NCI-H2029 treated with DMSO at 0.1 percent for 48 hours (cell line): Measurements from ENCODE around the gene LCP1.
"Not testable (repeated sequence)": the region's sequence is repeated elsewhere in the genome, so short reads cannot be mapped to it uniquely, and the experiment has no call there.

ENCODE experiments used
- DNase-seq: peaks from one replicate; lab custom pipeline; 2025; lab: John Stamatoyannopoulos, UW

The LCP1 gene

GRCh38 chr13:46181377-46181839 lies 569 bp downstream of the LCP1 start:
- DNase-seq: no peak

- no peak for DNase-seq
Measured at GRCh38 chr13:46179969-46180763, 1.8 kb downstream of the LCP1 start.

GRCh38 chr13:46179491-46179908 lies 2.5 kb downstream of the LCP1 start:
- no peak for DNase-seq

DNA sequence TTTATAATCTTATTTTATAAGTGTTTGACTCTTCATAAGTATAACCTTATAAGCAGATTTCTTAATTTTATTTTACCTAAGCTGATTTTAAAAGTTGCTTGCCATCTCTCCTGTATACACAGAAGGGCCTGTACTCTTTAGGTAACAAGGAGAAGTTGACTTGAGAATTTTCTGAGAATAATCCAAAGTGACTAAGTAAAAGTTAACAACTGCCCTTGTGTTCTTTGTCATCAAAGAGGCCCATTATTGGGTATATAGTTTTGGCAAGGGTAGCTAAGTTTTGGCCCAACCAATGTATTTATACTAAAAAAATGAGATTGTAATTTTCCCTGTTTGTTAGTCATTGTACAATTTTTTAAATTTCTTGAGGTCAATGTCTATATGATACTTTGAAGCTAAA lies 3.2 kb downstream of the LCP1 start:
- no peak for DNase-seq

DNA sequence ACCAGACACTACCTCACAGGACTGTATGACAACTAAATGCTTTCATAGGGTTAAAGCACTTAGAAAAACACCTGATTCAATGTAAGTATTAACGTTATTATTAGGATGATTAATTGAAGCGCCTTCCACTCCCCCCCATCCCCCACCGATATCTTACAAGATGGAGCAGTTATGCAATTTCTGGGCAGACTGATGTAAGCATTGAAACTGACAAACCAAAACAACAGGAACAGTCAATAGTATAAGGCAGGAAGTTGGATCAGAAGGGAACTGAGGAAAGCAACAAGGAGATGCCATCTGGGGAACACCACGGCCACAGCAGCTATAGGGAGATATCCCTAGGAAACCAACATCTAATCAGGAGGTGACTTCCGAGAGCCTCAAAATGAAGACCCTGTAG lies 3.8 kb downstream of the LCP1 start:
- no peak for DNase-seq

GRCh38 chr13:46176756-46177155 lies 5.2 kb downstream of the LCP1 start:
- DNase-seq: no peak

GRCh38 chr13:46173656-46174055 lies 8.3 kb downstream of the LCP1 start:
- DNase-seq: no peak

- DNase-seq: no peak
Measured at GRCh38 chr13:46172531-46172991, 9.4 kb downstream of the LCP1 start.

- no peak for DNase-seq
Measured at GRCh38 chr13:46171739-46172138, 10.2 kb downstream of the LCP1 start.

- no peak for DNase-seq
Measured at GRCh38 chr13:46171217-46171616, 10.8 kb downstream of the LCP1 start.

DNA sequence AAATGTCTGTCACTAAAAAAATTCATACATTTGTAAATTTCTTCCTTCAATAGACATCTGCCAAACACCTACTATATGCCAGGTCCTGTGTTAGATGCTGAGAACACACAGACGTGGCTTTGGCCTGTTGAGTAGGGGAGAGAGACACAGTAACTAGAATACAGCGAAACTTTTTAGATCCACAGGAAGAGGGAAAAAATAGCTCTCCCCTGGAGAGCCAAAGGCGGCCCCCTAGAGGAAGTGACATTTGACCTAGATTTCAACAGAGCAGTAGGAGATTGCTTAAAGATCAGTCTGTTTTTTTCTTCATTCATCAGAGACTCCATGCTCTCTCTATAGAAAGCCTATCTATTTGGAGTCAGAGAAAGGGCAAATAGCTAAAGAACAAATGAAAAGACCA lies 11.3 kb downstream of the LCP1 start:
- DNase-seq: no peak

- no peak for DNase-seq
Measured at GRCh38 chr13:46170268-46170667, 11.7 kb downstream of the LCP1 start.

GRCh38 chr13:46169758-46170157 lies 12.2 kb downstream of the LCP1 start:
- DNase-seq: no peak

DNA sequence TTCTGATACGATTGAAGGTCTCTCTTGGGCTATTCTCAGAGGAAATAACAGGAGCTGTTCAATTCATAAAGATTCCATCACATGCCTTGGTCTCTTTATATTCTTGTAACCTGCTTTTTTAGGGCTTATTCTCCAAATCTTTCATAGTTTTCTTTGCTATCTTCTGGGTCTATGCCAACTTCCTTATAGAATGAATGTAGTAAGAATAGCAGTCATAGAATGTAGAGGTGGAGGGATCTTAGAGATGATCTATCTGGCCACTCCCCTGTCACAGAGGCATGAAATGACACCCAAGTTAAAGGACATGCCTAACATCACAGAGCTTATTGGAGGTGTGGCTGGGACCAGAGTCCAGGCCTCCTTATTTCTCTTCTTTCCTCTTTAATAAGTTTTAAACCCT lies 13.2 kb downstream of the LCP1 start:
- no peak for DNase-seq

DNA sequence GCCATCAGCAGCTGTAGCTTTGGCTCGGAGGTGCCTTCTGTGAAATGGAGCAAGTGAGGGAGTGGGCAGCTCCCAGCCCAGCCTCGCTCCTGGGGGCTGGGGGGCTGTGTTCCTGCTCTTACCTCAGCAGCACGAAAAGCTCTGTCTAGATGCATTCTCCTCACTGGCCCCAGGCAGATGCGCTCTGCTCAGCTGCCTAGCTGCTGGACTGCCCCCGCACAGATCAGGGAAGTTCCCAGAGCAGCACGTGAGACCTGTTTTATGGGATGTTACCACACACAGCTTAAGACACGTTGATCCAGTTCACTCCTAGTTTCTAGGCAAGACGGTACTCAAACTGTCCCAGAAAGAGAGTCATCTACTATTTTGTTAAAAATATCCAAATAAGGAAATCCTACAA lies 13.6 kb downstream of the LCP1 start:
- DNase-seq: no peak

DNA sequence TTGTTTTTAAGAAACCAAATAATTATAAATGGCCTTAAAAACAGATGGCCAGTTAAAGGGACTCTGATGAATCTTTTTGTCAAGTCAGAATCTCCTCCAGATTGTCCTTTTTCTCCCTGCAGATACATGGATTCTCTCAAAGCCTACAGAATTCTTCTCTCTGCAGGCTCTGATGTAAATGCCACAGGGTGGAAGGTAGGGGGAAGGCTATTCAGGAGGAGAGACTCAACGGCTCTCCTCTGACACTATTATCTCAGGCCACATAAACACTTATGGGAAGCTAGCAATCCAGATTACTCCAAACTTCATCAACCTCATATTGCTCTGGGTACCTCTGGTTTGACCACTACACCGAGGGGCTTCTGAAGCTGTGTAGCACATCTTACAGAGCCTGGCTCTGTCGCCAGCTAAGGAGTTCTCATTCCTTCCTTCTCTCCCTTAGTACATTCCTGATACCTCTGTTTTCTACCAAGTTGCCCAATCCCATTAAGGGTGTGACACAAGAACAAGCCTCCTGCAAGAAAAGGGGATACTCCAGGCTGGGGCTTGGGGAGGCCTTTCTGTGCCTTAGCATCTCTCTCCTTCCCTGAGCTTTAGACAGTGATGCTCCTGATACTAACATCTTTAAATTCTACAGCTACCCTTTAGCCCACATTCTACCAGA lies 14.9 kb downstream of the LCP1 start:
- DNase-seq: no peak

DNA sequence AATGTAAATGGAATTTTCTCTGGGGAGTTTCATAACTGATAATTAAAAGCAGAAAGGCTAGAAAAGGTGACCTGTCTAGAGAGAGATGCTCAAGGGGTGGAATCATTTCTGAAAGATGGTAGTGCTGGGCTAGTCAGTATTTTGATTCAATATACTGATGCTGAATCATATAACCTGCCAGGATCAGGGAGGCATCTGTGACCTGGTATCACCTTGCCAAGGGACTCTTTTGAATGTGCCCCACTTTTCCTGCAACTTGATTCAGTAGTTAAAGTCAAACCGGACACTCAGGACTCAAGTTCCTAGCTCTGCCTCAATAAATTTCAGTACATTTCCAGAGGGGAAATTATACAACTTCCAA lies 15.8 kb downstream of the LCP1 start:
- no peak for DNase-seq

GRCh38 chr13:46165485-46166223 lies 16.3 kb downstream of the LCP1 start:
- no peak for DNase-seq

DNA sequence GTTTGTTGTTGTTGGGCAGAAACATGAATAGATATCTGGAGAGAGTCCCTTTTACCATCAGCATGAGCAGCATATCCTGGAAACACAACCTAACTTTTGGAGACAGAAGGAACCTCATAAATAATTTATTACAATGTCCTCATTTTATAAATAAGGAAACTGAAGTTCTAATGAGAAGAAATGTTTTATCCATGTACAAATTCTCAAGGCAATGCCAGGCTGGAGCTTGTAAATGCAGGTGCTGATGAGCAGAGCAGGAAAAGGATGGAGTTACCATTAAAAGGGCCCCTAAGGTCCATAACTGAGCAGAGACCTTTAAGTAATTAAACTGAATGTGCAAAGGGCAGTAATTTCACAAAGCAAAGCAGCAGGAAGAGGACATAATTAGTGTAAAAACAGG lies 17.3 kb downstream of the LCP1 start:
- DNase-seq: no peak

GRCh38 chr13:46162741-46163140 lies 19.2 kb downstream of the LCP1 start:
- not testable (repeated sequence) for DNase-seq

GRCh38 chr13:46160471-46161066 lies 21.4 kb downstream of the LCP1 start:
- DNase-seq: no peak

- no peak for DNase-seq
Measured at GRCh38 chr13:46160065-46160464, 21.9 kb downstream of the LCP1 start.
